Muscle layer of duodenum (tissue), 2 donors: ENCODE data around the gene GANAB.

Experiments
- H3K27ac ChIP-seq: one replicate; pipeline ENCODE4 v1.7.0; 2013; ENCODE audit warnings: mild to moderate bottlenecking, low read length
- H3K27me3 ChIP-seq: one replicate; pipeline ENCODE4 v1.7.0; 2013; ENCODE audit warnings: low read depth, mild to moderate bottlenecking, control low read depth, low read length
- H3K36me3 ChIP-seq, 2 donors: one replicate each; pipeline ENCODE4 v1.7.0; 2013; ENCODE audit warnings: low read length in 2 of 2, control low read depth in 1 of 2, mild to moderate bottlenecking in 1 of 2; ENCODE audit not compliant: insufficient read depth in 2 of 2, control insufficient read depth in 1 of 2
- H3K4me1 ChIP-seq, 2 donors: one replicate each; pipeline ENCODE4 v1.7.0; 2013; ENCODE audit warnings: low read length in 2 of 2, mild to moderate bottlenecking in 2 of 2, control low read depth in 1 of 2, moderate library complexity in 1 of 2; ENCODE audit not compliant: insufficient read depth in 2 of 2, control insufficient read depth in 1 of 2
- H3K4me3 ChIP-seq, 2 donors: one replicate each; pipeline ENCODE4 v1.7.0; 2013; ENCODE audit warnings: low read length in 2 of 2, low read depth in 1 of 2, mild to moderate bottlenecking in 1 of 2
- H3K9me3 ChIP-seq, 2 donors: one replicate each; pipeline ENCODE4 v1.7.0; 2013; ENCODE audit warnings: low read length in 2 of 2, control low read depth in 1 of 2, mild to moderate bottlenecking in 1 of 2; ENCODE audit not compliant: control insufficient read depth in 1 of 2
- donor health status: healthy.

GANAB gene

GRCh38 chr11:62577046-62577714, 69.2 kb downstream of the GANAB start:
- Histone ChIP-seq H3K36me3 (peaks cover 9 to 50% of the 10 kb centered on the region in 2 donors), H3K27ac (peak overlapping the region; percentile 64), H3K4me3 (no peak overlapping the region), H3K4me1 (peaks cover 0 to 27% of the 10 kb centered on the region in 2 donors), H3K27me3 (no peaks in the 10 kb centered on the region), H3K9me3 (no peaks in the 10 kb centered on the region)

GRCh38 chr11:62575837-62576236, 70.6 kb downstream of the GANAB start:
- Histone ChIP-seq H3K36me3 (peaks cover 19 to 54% of the 10 kb centered on the region in 2 donors), H3K4me3 (no peak overlapping the region), H3K4me1 (peaks cover 3 to 30% of the 10 kb centered on the region in 2 donors), H3K9me3 (no peaks in the 10 kb centered on the region), H3K27ac (no peak overlapping the region), H3K27me3 (no peaks in the 10 kb centered on the region)

GRCh38 chr11:62575156-62575555, 71.3 kb downstream of the GANAB start:
- Histone ChIP-seq H3K27ac (peak overlapping the region; percentile 96), H3K36me3 (peaks cover 24 to 57% of the 10 kb centered on the region in 2 donors), H3K4me3 (peak overlapping the region; percentile 95), H3K27me3 (no peaks in the 10 kb centered on the region), H3K4me1 (peaks cover 3 to 30% of the 10 kb centered on the region in 2 donors), H3K9me3 (no peaks in the 10 kb centered on the region)
